Measurements from ENCODE around the gene SHANK1. TPM values are rescaled to one million over a fixed set of nuclear protein-coding genes. Genes with fewer than 3 reads are reported as not detected.

SHANK1 gene
- total and polyA plus RNA-seq, 2 of the 4 experiments (the other 2 are of a cell fraction) = 6.1 to 6.7 TPM

DNA sequence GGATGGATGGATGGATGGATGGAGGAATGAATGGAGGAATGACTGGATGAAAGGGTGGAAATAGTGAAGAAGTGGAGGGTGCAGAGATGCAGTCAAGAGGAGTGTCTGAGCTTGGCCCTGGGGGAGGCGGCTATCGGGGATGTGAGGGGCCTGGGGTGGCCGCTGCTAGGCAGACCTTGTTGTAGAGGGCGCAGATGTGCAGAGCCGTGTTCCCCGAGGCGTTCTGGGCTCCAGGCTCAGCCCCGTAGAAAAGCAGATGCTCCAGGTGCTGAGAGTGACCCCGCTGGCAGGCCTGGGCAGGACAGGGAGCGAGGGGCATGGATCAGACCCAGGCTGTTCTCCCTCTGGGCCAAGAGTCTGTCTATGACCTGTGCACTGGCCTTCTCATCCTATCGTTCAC is 8.4 kb downstream of the SHANK1 start:
- dilution Hi-C loops (cut with HindIII; ENCODE audit: low sequenced_read_pairs, unreplicated experiment) (no loop called here), intact Hi-C loops (cut with micrococcal nuclease) (no loop called here), in situ Hi-C loops (cut with MboI; ENCODE audit: low sequenced_read_pairs) (no loop called here)
- Histone ChIP-seq H4K91ac (ENCODE audit: insufficient read depth, low read depth, low read length) (no peak overlapping the region), H3K9me1 (ENCODE audit: insufficient read depth, low read length) (no peaks in the 10 kb centered on the region), H3K27me3 (ENCODE audit: control insufficient read depth, insufficient read depth, low read length) (no peaks in the 10 kb centered on the region), H4K20me1 (ENCODE audit: insufficient read depth, low read length) (no peaks in the 10 kb centered on the region), H3K56ac (ENCODE audit: extremely low read depth, insufficient read depth, low read length) (no peak overlapping the region), H3K9me3 (ENCODE audit: control insufficient read depth, insufficient read depth, low read length) (no peaks in the 10 kb centered on the region), H3K27ac (ENCODE audit: insufficient read depth, low read length) (no peak overlapping the region), H2BK20ac (ENCODE audit: low read depth, low read length) (no peak overlapping the region), H4K8ac (ENCODE audit: low read depth in 2 of 2, low read length in 2 of 2) (no peak overlapping the region), H3K18ac (ENCODE audit: low read depth, low read length) (no peak overlapping the region), H2AK5ac (ENCODE audit: low read depth, low read length) (no peak overlapping the region), H3K36me3 (ENCODE audit: control insufficient read depth, insufficient read depth, low read length) (peaks cover 4% of the 10 kb centered on the region), H3K4me1 (ENCODE audit: control insufficient read depth, insufficient read depth, low read length) (no peaks in the 10 kb centered on the region), H2BK15ac (ENCODE audit: low read depth, low read length) (no peak overlapping the region), H3K4me3 (ENCODE audit: insufficient read depth, low read depth, low read length) (no peak overlapping the region), H3K79me1 (ENCODE audit: low read depth in 1 of 2, low read length in 2 of 2) (no peaks in the 10 kb centered on the region), H3K23ac (ENCODE audit: low read depth, low read length) (no peak overlapping the region), H3K9ac (ENCODE audit: low read depth, low read length) (no peak overlapping the region), H2BK5ac (ENCODE audit: low read depth, low read length, poor library complexity, severe bottlenecking) (no peak overlapping the region), H2AK9ac (replicated peaks; ENCODE audit: low read depth, low read length, poor library complexity) (no peak overlapping the region), H3K14ac (replicated peaks; ENCODE audit: low read depth, low read length) (no peak overlapping the region), H4K5ac (ENCODE audit: low read depth, low read length) (no peak overlapping the region), H2AFZ (replicated peaks; ENCODE audit: low read length, poor library complexity) (no peak overlapping the region), H3K4ac (ENCODE audit: low read depth, low read length) (no peak overlapping the region), H2BK120ac (ENCODE audit: low read depth, low read length) (no peak overlapping the region), H3K4me2 (ENCODE audit: low read depth, low read length) (no peak overlapping the region)
- BruUV-seq (replicated peaks) = no TSS peak
- ATAC-seq (ENCODE audit: low read depth) = no peak
- POLR2A ChIA-PET (ENCODE audit: unreplicated experiment) = no interaction called here
- WGBS, 2 experiments (ENCODE audit: extremely low coverage in 2 of 2, insufficient read length in 1 of 2) = 86% methylated on average over 9 of the region's 11 CpGs; no CpG with 5 or more reads in 1 of the 2 experiments
- DNase-seq = no peak
- TF ChIP-seq FOS (IDR thresholded peaks at IDR 0.05; ENCODE audit: low read depth, low read length) (no peak), RAD21 (IDR thresholded peaks at IDR 0.05; ENCODE audit: low read length) (no peak), SMC3 (IDR thresholded peaks at IDR 0.05; ENCODE audit: low read depth, low read length) (no peak), MXI1 (IDR thresholded peaks at IDR 0.05; ENCODE audit: borderline replicate concordance, low read depth, low read length) (no peak), RFX5 (IDR thresholded peaks at IDR 0.05; ENCODE audit: low read depth, low read length) (no peak), RCOR1 (IDR thresholded peaks at IDR 0.05; ENCODE audit: insufficient replicate concordance, low read length) (no peak), CEBPB (IDR thresholded peaks at IDR 0.05; ENCODE audit: low read depth, low read length) (no peak), MAFK (IDR thresholded peaks at IDR 0.05; ENCODE audit: low read depth, low read length) (no peak), POLR2A (IDR thresholded peaks at IDR 0.05; ENCODE audit: low read depth, low read length) (no peak), CTCF (conservative IDR thresholded peaks at IDR 0.05; ENCODE audit: low read depth, low read length) (no peak), MAZ (IDR thresholded peaks at IDR 0.05; ENCODE audit: borderline replicate concordance, low read depth, low read length) (no peak), BHLHE40 (IDR thresholded peaks at IDR 0.05; ENCODE audit: low read depth, low read length) (no peak), USF2 (IDR thresholded peaks at IDR 0.05; ENCODE audit: low read depth, low read length) (no peak), CHD1 (IDR thresholded peaks at IDR 0.05; ENCODE audit: low read depth, low read length) (no peak), NFE2L2 (IDR thresholded peaks at IDR 0.05; ENCODE audit: low read depth, low read length) (no peak)
- TF ChIP-seq, protein P1, sequence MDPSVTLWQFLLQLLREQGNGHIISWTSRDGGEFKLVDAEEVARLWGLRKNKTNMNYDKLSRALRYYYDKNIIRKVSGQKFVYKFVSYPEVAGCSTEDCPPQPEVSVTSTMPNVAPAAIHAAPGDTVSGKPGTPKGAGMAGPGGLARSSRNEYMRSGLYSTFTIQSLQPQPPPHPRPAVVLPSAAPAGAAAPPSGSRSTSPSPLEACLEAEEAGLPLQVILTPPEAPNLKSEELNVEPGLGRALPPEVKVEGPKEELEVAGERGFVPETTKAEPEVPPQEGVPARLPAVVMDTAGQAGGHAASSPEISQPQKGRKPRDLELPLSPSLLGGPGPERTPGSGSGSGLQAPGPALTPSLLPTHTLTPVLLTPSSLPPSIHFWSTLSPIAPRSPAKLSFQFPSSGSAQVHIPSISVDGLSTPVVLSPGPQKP (IDR thresholded peaks at IDR 0.05; ENCODE audit: borderline replicate concordance, low read depth, low read length) = no peak
- CTCF ChIA-PET = no interaction called here
